Measurements from ENCODE around the gene EPM2AIP1.

GRCh38 chr3:36973139-36973538, 19.8 kb downstream of the EPM2AIP1 start:
- TF ChIP-seq CTCF (IDR thresholded peaks at IDR 0.05; ENCODE audit: low read depth, low read length) (no peak), EZH2phosphoT487 (IDR thresholded peaks at IDR 0.05; ENCODE audit: low read depth) (no peak)

All from OCI-LY3 (cell line).